OCI-LY3 (cell line): Measurements from ENCODE around the gene AGAP5.
"Not testable (repeated sequence)": the region's sequence is repeated elsewhere in the genome, so short reads cannot be mapped to it uniquely, and the experiment has no call there.

Experiments used
- H2AFZ ChIP-seq: fragments of 200-600, 300-600 bp; shearing (Covaris generic); 2 replicates; pipeline ENCODE4 v1.6.0; 2014; ENCODE audit warnings: antibody characterized with exemption, low read depth, low read length
- H3K27ac ChIP-seq: fragments of 200-600, 300-600 bp; sonication (generic); 2 replicates; pipeline ENCODE4 v1.5.1; 2014; ENCODE audit warnings: mild to moderate bottlenecking, low read length, moderate library complexity, mixed read lengths
- H3K27me3 ChIP-seq: fragments of 200-600, 300-600 bp; sonication (generic); 2 replicates; pipeline ENCODE4 v1.6.1; 2014; ENCODE audit warnings: low read depth, low read length, mixed read lengths
- H3K36me3 ChIP-seq: fragments of 200-600, 300-600 bp; sonication (generic); replicated peaks from 2 replicates; pipeline ENCODE3; 2014; ENCODE audit warnings: low read depth, low read length, mixed read lengths
- H3K4me1 ChIP-seq: fragments of 300-600, 200-600 bp; sonication (generic); 2 replicates; pipeline ENCODE4 v1.6.1; 2014; ENCODE audit warnings: low read length, mixed read lengths
- H3K4me2 ChIP-seq: fragments of 200-600, 300-600 bp; sonication (generic); 2 replicates; pipeline ENCODE4 v1.6.1; 2014; ENCODE audit warnings: low read length, mixed read lengths
- H3K4me3 ChIP-seq: fragments of 300-600, 200-600 bp; sonication (generic); 2 replicates; pipeline ENCODE4 v1.5.1; 2014; ENCODE audit warnings: antibody characterized with exemption, mild to moderate bottlenecking, low read length, moderate library complexity
- H3K79me2 ChIP-seq: fragments of 300-600, 200-600 bp; shearing (Covaris generic); 2 replicates; pipeline ENCODE4 v1.6.1; 2014; ENCODE audit warnings: mild to moderate bottlenecking, low read length, mixed read lengths
- H3K9ac ChIP-seq: fragments of 300-600, 200-600 bp; shearing (Covaris generic); 2 replicates; pipeline ENCODE4 v1.6.0; 2014; ENCODE audit warnings: mild to moderate bottlenecking, low read length, moderate library complexity
- H3K9me3 ChIP-seq: fragments of 200-600, 300-600 bp; shearing (Covaris generic); 2 replicates; pipeline ENCODE4 v1.6.1; 2014; ENCODE audit warnings: low read length, mixed read lengths; ENCODE audit not compliant: insufficient read depth
- H4K20me1 ChIP-seq: fragments of 200-600, 300-600 bp; sonication (generic); 2 replicates; pipeline ENCODE4 v1.6.1; 2016; ENCODE audit warnings: low read length, mixed read lengths; ENCODE audit not compliant: insufficient read depth

AGAP5 gene

GRCh38 chr10:73687641-73688040, 10.3 kb downstream of the AGAP5 start:
- H3K27me3 ChIP-seq, H3K36me3 ChIP-seq, H3K4me1 ChIP-seq, H3K9ac ChIP-seq, H4K20me1 ChIP-seq, H3K79me2 ChIP-seq, H3K4me2 ChIP-seq, H3K4me3 ChIP-seq, H3K27ac ChIP-seq, H2AFZ ChIP-seq, H3K9me3 ChIP-seq: not testable (repeated sequence)

GRCh38 chr10:73674546-73674945, 23.4 kb downstream of the AGAP5 start:
- not testable (repeated sequence) for H3K4me3 ChIP-seq, H3K4me2 ChIP-seq, H3K4me1 ChIP-seq, H3K27me3 ChIP-seq, H3K9ac ChIP-seq, H3K9me3 ChIP-seq, H3K27ac ChIP-seq, H2AFZ ChIP-seq, H4K20me1 ChIP-seq, H3K36me3 ChIP-seq, H3K79me2 ChIP-seq

- H2AFZ ChIP-seq, H3K27me3 ChIP-seq, H3K36me3 ChIP-seq, H3K9ac ChIP-seq, H3K9me3 ChIP-seq, H3K79me2 ChIP-seq, H3K4me3 ChIP-seq, H3K4me2 ChIP-seq, H3K27ac ChIP-seq, H4K20me1 ChIP-seq, H3K4me1 ChIP-seq: not testable (repeated sequence)
These were observed 29.5 kb downstream of the AGAP5 start for GRCh38 chr10:73668378-73668777.

GRCh38 chr10:73666153-73666809, 31.6 kb downstream of the AGAP5 start:
- not testable (repeated sequence) for H3K4me3 ChIP-seq, H3K36me3 ChIP-seq, H3K79me2 ChIP-seq, H3K4me2 ChIP-seq, H4K20me1 ChIP-seq, H3K4me1 ChIP-seq, H3K27ac ChIP-seq, H2AFZ ChIP-seq, H3K27me3 ChIP-seq, H3K9ac ChIP-seq, H3K9me3 ChIP-seq

- H3K4me1 ChIP-seq, H3K4me2 ChIP-seq, H3K79me2 ChIP-seq, H3K4me3 ChIP-seq, H3K27me3 ChIP-seq, H4K20me1 ChIP-seq, H3K9ac ChIP-seq, H3K36me3 ChIP-seq, H3K9me3 ChIP-seq, H3K27ac ChIP-seq, H2AFZ ChIP-seq: not testable (repeated sequence)
These were observed 32.3 kb downstream of the AGAP5 start for GRCh38 chr10:73665581-73665980.

GRCh38 chr10:73664156-73665040, 33.5 kb downstream of the AGAP5 start:
- H3K36me3 ChIP-seq, H3K4me3 ChIP-seq, H3K27ac ChIP-seq, H4K20me1 ChIP-seq, H3K9me3 ChIP-seq, H2AFZ ChIP-seq, H3K9ac ChIP-seq, H3K27me3 ChIP-seq, H3K4me1 ChIP-seq, H3K79me2 ChIP-seq, H3K4me2 ChIP-seq: not testable (repeated sequence)

GRCh38 chr10:73663621-73664020, 34.3 kb downstream of the AGAP5 start:
- H3K4me2 ChIP-seq, H4K20me1 ChIP-seq, H3K9ac ChIP-seq, H3K9me3 ChIP-seq, H3K27ac ChIP-seq, H3K27me3 ChIP-seq, H2AFZ ChIP-seq, H3K79me2 ChIP-seq, H3K4me1 ChIP-seq, H3K36me3 ChIP-seq, H3K4me3 ChIP-seq: not testable (repeated sequence)

- H3K27ac ChIP-seq, H3K9ac ChIP-seq, H3K4me2 ChIP-seq, H2AFZ ChIP-seq, H3K27me3 ChIP-seq, H3K4me3 ChIP-seq, H3K4me1 ChIP-seq, H3K9me3 ChIP-seq, H4K20me1 ChIP-seq, H3K36me3 ChIP-seq, H3K79me2 ChIP-seq: not testable (repeated sequence)
These were observed 35.2 kb downstream of the AGAP5 start for GRCh38 chr10:73662705-73663104.
